Karpas-422 (cell line): ENCODE data around the gene FLT3. TPM values are rescaled to one million over a fixed set of nuclear protein-coding genes. Genes with fewer than 3 reads are reported as not detected.
"Not testable (repeated sequence)": the region's sequence is repeated elsewhere in the genome, so short reads cannot be mapped to it uniquely, and the experiment has no call there.

Experiments
- DNase-seq: peaks from one replicate; pipeline ENCODE4 v3.0.0-alpha.2; 2015
- H2AFZ ChIP-seq: fragments of 200-600 bp; sonication (generic); 2 replicates; pipeline ENCODE4 v1.6.1; 2014; ENCODE audit warnings: antibody characterized with exemption, low read length, mixed read lengths
- H3K27ac ChIP-seq: fragments of 200-600 bp; sonication (generic); 2 replicates; pipeline ENCODE4 v1.5.1; 2014; ENCODE audit warnings: mild to moderate bottlenecking, low read length, moderate library complexity
- H3K27me3 ChIP-seq: fragments of 200-600 bp; sonication (generic); 2 replicates; pipeline ENCODE4 v1.6.1; 2014; ENCODE audit warnings: low read length, mixed read lengths
- H3K36me3 ChIP-seq: fragments of 200-600 bp; sonication (generic); 2 replicates; pipeline ENCODE4 v1.6.1; 2014; ENCODE audit warnings: low read length, mixed read lengths; ENCODE audit not compliant: insufficient read depth
- H3K4me1 ChIP-seq: fragments of 200-600 bp; sonication (generic); 2 replicates; pipeline ENCODE4 v1.6.1; 2014; ENCODE audit warnings: mild to moderate bottlenecking, low read length, mixed read lengths
- H3K4me2 ChIP-seq: fragments of 200-600 bp; sonication (generic); 2 replicates; pipeline ENCODE4 v1.6.1; 2014; ENCODE audit warnings: low read length, low read depth, mild to moderate bottlenecking; ENCODE audit not compliant: poor library complexity, severe bottlenecking
- H3K4me3 ChIP-seq: fragments of 200-600 bp; sonication (generic); 2 replicates; pipeline ENCODE4 v1.5.1; 2014; ENCODE audit warnings: mild to moderate bottlenecking, antibody characterized with exemption, low read length, mixed read lengths
- H3K79me2 ChIP-seq: fragments of 200-600 bp; sonication (generic); 2 replicates; pipeline ENCODE4 v1.6.1; 2014; ENCODE audit warnings: mild to moderate bottlenecking, low read length, mixed read lengths
- H3K9ac ChIP-seq: fragments of 200-600 bp; sonication (generic); 2 replicates; pipeline ENCODE4 v1.6.0; 2014; ENCODE audit warnings: low read length
- H3K9me2 ChIP-seq: fragments of 200-600 bp; sonication (generic), shearing (Covaris generic); replicated peaks from 2 replicates; pipeline ENCODE4 v1.6.0; 2014; ENCODE audit warnings: mild to moderate bottlenecking, low read length, moderate library complexity; ENCODE audit not compliant: insufficient read depth
- H3K9me3 ChIP-seq: fragments of 300-700, 200-600 bp; sonication (generic); 2 replicates; pipeline ENCODE4 v1.6.1; 2014; ENCODE audit warnings: low read length, mixed read lengths
- H4K20me1 ChIP-seq: fragments of 200-600 bp; sonication (generic); 2 replicates; pipeline ENCODE4 v1.6.1; 2014; ENCODE audit warnings: mild to moderate bottlenecking, antibody characterized with exemption, low read length, low read depth; ENCODE audit not compliant: insufficient read depth
- total RNA-seq: library from RNA; depleted of rRNA; stranded (reverse); fragments of >200 nt; shearing (Covaris generic); gene quantifications from 2 replicates; pipeline ENCODE4 v1.2.3, GENCODE V29; 2014; ENCODE audit warnings: low replicate concordance

FLT3 gene
- total RNA-seq, 1 experiment from 2014 or later, result not detected

GRCh38 chr13:28117689-28118377, 17.5 kb upstream of the FLT3 start:
- no peaks in the 10 kb centered on the region for H4K20me1 ChIP-seq
- H3K27ac ChIP-seq, result no peak overlapping the region
- H3K4me1 ChIP-seq, result no peaks in the 10 kb centered on the region
- H3K27me3 ChIP-seq, result no peaks in the 10 kb centered on the region
- no peak for DNase-seq
- H3K9ac ChIP-seq, result no peak overlapping the region
- no peaks in the 10 kb centered on the region for H3K9me3 ChIP-seq
- H3K4me3 ChIP-seq, result no peak overlapping the region
- H2AFZ ChIP-seq, result no peak overlapping the region
- no peaks in the 10 kb centered on the region for H3K36me3 ChIP-seq
- no peak overlapping the region for H3K4me2 ChIP-seq
- H3K9me2 ChIP-seq, result no peaks in the 10 kb centered on the region
- no peaks in the 10 kb centered on the region for H3K79me2 ChIP-seq

DNA sequence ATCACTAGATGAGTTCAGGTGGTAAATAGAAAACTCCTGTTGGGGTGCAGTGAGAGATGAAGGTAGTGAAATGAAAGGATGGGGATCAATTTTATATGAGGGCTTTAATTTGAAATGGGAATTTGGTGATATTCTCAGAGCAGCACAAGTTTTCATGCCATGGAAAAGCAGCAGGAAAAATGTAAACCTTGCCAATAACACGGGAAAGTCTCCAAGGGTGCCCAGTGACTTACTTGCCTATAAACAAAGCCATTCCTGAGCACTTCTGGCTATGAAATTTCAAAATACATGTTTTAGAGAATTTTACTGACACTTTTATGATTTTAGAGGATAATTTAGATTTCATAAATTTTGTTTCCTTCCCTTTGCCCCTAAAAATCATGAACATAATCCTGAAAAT, 16.4 kb upstream of the FLT3 start:
- Histone ChIP-seq H3K4me2 (no peak overlapping the region), H4K20me1 (no peaks in the 10 kb centered on the region), H3K4me3 (no peak overlapping the region), H2AFZ (no peak overlapping the region), H3K4me1 (no peaks in the 10 kb centered on the region), H3K9me2 (no peaks in the 10 kb centered on the region), H3K9me3 (no peaks in the 10 kb centered on the region), H3K36me3 (no peaks in the 10 kb centered on the region), H3K27ac (no peak overlapping the region), H3K9ac (no peak overlapping the region), H3K27me3 (no peaks in the 10 kb centered on the region), H3K79me2 (no peaks in the 10 kb centered on the region)
- no peak for DNase-seq

- Histone ChIP-seq H3K9me2 (no peaks in the 10 kb centered on the region), H3K27ac (no peak overlapping the region), H3K9ac (no peak overlapping the region), H3K4me3 (no peak overlapping the region), H3K36me3 (no peaks in the 10 kb centered on the region), H2AFZ (no peak overlapping the region), H3K4me2 (no peak overlapping the region), H3K27me3 (no peaks in the 10 kb centered on the region), H3K4me1 (no peaks in the 10 kb centered on the region), H3K9me3 (no peaks in the 10 kb centered on the region), H4K20me1 (no peaks in the 10 kb centered on the region), H3K79me2 (no peaks in the 10 kb centered on the region)
- no peak for DNase-seq
These were observed 10.0 kb upstream of the FLT3 start for GRCh38 chr13:28110414-28110813.

- no peak overlapping the region for H3K4me2 ChIP-seq
- no peaks in the 10 kb centered on the region for H3K9me2 ChIP-seq
- H3K9ac ChIP-seq, result no peak overlapping the region
- no peak overlapping the region for H3K27ac ChIP-seq
- no peaks in the 10 kb centered on the region for H3K36me3 ChIP-seq
- no peaks in the 10 kb centered on the region for H3K27me3 ChIP-seq
- H3K9me3 ChIP-seq, result no peaks in the 10 kb centered on the region
- H3K79me2 ChIP-seq, result no peaks in the 10 kb centered on the region
- H4K20me1 ChIP-seq, result no peaks in the 10 kb centered on the region
- no peak overlapping the region for H3K4me3 ChIP-seq
- no peak overlapping the region for H2AFZ ChIP-seq
- H3K4me1 ChIP-seq, result no peaks in the 10 kb centered on the region
- no peak for DNase-seq
These were observed 6.6 kb upstream of the FLT3 start for GRCh38 chr13:28106976-28107375.

DNA sequence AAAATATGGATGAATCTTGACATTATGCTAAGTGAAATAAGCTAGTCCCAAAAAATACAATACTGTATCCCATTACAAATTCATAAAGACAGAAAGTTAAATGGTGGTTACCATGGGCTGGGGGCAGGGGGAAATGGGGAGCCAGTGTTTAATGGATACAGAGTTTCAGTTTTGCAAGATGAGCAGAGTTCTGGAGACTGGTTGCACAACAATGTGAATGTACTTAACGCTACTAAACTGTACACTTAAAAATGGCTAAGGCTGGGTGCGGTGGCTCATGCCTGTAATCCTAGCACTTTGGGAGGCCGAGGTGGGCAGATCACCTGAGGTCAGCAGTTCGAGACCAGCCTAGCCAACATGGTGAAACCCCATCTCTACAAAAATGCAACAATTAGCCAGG, 1.5 kb upstream of the FLT3 start:
- H3K4me2 ChIP-seq, result not testable (repeated sequence)

DNA sequence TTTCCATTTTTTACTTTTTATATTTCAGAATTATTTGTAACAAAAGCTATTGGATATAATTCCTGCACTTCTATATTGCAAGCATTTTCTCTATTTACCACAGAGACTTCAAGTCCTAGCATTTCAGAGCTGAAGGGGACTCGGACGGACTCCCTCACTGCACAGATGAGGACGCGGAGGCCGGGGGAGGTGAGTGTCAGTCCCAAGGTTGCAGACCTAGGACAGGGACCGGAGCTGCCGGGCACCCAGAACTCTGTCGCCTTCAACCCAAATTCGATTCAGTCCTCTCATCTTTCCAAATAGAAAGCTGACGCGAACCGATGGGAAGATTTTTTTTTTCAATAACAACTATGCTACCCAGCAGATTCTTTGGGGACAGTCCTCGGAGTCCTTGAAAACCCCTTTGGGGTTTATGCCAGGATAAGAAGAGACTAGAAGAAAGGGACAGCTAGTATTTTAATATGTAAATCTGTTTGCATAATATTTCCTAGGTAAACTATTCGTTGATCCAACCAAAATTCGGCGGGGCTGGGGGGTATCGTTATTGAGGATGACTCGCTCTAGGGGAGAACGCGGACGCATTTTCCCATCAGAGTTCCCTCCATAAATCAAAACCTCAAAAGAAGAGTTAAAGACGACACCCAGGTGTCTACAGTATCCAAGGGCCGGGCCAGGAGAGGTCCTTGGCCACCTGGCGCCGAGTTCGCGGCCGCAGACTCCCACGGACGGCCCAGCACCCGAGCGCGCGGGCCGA, 803 bp downstream of the FLT3 start:
- Histone ChIP-seq H3K4me2 (peak overlapping the region; percentile 51), H2AFZ (no peak overlapping the region), H3K9ac (no peak overlapping the region)

More for the DNA sequence above, 1.5 kb upstream of the FLT3 start:
- H3K4me3 ChIP-seq, H3K9ac ChIP-seq, H3K4me1 ChIP-seq, H4K20me1 ChIP-seq, H2AFZ ChIP-seq, H3K36me3 ChIP-seq, H3K9me2 ChIP-seq, H3K27ac ChIP-seq, H3K27me3 ChIP-seq, H3K9me3 ChIP-seq, H3K79me2 ChIP-seq, DNase-seq: not testable (repeated sequence)

GRCh38 chr13:28097503-28097902, 2.9 kb downstream of the FLT3 start:
- Histone ChIP-seq H4K20me1 (no peaks in the 10 kb centered on the region), H3K9me2 (no peaks in the 10 kb centered on the region), H3K9me3 (no peaks in the 10 kb centered on the region), H3K9ac (no peak overlapping the region), H3K79me2 (no peaks in the 10 kb centered on the region), H3K27me3 (no peaks in the 10 kb centered on the region), H3K4me2 (no peak overlapping the region), H3K4me3 (no peak overlapping the region), H2AFZ (no peak overlapping the region), H3K4me1 (no peaks in the 10 kb centered on the region), H3K36me3 (no peaks in the 10 kb centered on the region), H3K27ac (no peak overlapping the region)
- DNase-seq, result no peak

More for the DNA sequence above, 803 bp downstream of the FLT3 start:
- Histone ChIP-seq H3K36me3 (no peaks in the 10 kb centered on the region), H3K9me2 (no peaks in the 10 kb centered on the region), H3K4me1 (no peaks in the 10 kb centered on the region), H4K20me1 (no peaks in the 10 kb centered on the region), H3K27me3 (no peaks in the 10 kb centered on the region), H3K4me3 (peak overlapping the region; percentile 36; the same call in 1 of the 2 replicates), H3K9me3 (no peaks in the 10 kb centered on the region), H3K27ac (no peak overlapping the region), H3K79me2 (no peaks in the 10 kb centered on the region)
- DNase-seq, result no peak

GRCh38 chr13:28094306-28094705, 6.1 kb downstream of the FLT3 start:
- no peak for DNase-seq
- Histone ChIP-seq H4K20me1 (no peaks in the 10 kb centered on the region), H3K79me2 (no peaks in the 10 kb centered on the region), H3K9me2 (no peaks in the 10 kb centered on the region), H2AFZ (no peak overlapping the region), H3K4me2 (no peak overlapping the region), H3K27me3 (no peaks in the 10 kb centered on the region), H3K9me3 (no peaks in the 10 kb centered on the region), H3K9ac (no peak overlapping the region), H3K27ac (no peak overlapping the region), H3K4me1 (no peaks in the 10 kb centered on the region), H3K4me3 (no peak overlapping the region), H3K36me3 (no peaks in the 10 kb centered on the region)
